ENCODE results near the gene ATXN1.
"Not testable (repeated sequence)": the region's sequence is repeated elsewhere in the genome, so short reads cannot be mapped to it uniquely, and the experiment has no call there.

ATXN1 gene

DNA sequence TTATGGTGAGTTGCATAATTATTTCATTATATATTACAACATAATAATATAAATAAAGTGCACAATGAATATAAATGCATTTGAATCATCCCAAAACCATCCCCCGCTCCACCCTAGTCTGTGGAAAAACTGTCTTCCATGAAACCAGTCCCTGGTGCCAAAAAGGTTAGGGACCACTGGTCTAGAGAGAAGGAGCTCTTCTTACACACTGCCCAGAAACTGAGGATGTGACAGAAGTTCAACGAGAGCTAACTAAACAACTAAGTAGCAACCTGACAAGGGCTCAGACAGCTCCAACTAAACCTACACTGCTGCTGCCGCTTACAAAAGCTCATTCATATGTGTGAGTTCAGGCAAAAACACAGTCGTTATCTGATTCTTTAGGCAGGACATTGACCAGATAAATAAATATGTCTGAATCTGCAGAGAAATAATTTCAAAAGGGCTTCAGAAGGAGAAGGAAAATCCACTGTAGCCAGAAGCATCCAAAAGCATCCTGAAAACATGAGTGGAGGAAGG lies 125.9 kb downstream of the ATXN1 start:
- no peak for DNase-seq

DNA sequence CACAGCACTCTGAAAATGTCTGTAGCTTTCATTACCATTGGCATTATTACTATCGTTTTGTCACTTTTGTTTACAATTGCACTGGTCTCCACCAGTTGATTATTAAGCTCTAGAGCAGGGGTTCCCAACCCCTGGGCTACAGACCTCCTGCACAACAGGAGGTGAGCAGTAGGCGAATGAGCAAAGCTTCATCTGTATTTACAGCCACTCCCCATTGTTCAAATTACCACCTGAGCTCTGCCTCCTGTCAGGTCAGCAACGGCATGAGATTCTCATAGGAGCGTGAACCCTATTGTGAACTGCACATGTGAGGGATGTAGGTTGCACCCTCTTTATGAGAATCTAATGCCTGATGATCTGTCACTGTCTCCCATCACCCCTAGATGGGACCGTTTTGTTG lies 126.4 kb downstream of the ATXN1 start:
- DNase-seq: no peak

DNA sequence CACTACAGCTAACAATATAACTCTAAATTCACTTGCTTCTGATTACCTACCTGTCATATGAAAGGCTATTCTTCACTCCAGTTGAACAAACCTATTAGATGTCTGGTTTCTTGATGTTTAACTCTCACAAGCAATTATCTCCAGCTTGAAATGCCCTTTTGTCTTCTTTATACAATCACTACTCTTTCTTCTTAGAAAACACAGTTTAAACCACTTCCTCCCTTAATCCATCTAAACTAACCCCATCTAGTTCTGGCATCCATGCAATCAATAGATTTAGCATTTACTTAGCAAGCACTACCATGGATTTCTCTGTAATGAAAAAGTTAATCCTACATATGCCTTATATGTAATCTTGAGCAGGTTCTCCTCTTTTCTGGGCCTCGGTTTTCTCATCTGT lies 127.3 kb downstream of the ATXN1 start:
- no peak for DNase-seq

DNA sequence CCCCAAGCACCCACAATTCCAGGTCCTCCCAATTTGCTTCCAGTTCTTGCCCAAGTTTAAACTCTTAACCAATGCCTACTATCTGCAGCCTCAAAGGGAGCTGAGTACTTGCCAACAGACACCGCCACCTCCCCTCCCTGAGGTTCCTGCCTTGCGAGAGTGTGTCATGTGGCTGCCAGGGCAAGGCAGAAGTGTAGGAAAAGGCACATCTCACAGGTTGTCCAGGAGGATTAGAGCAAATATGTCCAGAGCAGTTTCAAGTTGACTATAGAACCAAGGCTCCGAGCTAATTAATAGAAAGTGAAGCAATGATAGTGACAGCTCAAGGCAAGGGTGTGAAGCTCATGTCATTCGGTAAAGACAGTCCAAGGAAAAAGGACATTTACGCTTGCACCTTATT lies 127.8 kb downstream of the ATXN1 start:
- no peak for DNase-seq

DNA sequence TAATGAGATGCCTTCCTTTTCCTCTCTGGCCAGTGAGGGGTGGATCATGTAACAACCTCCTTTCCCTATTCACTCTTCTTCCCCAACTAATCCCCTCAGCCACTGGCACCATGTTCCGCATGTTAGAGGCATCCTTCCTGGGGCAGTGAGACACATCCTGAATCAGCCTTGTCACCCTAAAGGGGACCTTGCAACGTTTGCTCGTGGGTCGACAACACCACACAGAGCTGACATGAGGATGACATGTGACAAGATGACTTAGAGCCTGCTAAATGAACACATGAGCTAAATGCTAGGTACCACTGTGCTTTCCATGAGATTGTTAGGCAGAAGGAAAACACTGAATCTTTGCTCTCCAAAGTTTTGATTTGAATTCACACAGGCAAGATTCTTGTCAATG lies 129.2 kb downstream of the ATXN1 start:
- no peak for DNase-seq

DNA sequence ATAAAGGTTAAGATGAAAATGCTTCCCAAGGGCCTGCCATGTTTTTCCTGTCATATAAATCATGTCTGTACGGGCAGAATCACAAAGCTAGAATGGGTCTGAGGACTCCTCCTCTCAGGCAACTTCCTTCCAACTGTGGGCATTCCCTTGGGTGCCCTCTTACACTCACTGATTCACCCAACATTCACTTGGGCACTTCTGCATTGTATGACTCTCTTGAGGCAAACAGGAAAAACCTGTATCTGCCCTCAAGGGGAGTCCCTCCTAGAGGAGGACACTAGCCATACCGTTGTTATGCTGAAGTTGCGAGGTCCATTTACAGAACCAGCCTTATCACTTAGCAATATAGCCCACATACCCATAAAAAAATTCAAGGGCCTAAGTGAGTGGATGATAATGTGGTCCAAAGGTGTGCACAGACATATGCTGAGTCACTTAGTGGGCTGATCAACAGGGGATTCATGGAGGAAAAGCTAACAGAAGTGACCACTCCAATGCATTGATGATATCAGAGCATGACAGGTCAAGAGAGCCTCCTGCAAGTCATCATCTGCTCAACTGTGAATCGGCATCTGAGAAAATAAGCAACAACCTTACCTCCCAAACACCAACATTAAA lies 131.1 kb downstream of the ATXN1 start:
- no peak for DNase-seq

DNA sequence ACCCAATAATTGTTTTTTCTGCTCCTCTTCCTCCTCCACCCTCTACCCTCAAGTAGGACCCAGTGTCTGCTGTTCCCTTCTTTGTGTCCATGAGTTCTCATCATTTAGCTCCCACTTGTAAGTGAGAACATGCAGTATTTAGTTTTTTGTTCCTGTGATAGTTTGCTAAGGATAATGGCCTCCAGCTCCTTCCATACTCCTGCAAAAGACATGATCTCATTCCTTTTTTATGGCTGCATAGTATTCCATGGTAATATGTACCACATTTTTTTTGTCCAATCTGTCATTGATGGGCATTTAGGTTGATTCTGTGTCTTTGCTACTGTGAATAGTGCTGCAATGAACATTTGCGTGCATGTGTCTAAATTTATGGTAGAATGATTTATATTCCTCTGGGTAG lies 132.7 kb downstream of the ATXN1 start:
- not testable (repeated sequence) for DNase-seq

DNA sequence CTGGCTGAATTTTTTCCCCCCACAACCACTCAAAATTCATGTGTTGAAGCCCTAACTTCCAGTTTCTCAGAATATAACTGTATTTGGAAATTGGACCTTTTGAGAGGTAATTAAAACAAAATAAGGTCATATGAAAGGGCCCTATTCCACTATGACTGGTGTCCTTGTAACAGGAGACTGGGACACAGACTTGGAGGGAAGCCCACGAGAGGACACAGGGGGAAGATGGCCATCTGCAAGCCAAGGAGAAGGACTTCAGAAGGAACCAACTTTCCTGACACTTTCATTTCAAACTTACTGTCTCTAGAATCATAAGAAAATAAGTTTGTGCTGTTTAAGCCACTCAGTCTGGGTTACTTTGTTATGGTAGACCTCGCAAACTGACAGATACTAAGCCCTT lies 134.6 kb downstream of the ATXN1 start:
- no peak for DNase-seq

DNA sequence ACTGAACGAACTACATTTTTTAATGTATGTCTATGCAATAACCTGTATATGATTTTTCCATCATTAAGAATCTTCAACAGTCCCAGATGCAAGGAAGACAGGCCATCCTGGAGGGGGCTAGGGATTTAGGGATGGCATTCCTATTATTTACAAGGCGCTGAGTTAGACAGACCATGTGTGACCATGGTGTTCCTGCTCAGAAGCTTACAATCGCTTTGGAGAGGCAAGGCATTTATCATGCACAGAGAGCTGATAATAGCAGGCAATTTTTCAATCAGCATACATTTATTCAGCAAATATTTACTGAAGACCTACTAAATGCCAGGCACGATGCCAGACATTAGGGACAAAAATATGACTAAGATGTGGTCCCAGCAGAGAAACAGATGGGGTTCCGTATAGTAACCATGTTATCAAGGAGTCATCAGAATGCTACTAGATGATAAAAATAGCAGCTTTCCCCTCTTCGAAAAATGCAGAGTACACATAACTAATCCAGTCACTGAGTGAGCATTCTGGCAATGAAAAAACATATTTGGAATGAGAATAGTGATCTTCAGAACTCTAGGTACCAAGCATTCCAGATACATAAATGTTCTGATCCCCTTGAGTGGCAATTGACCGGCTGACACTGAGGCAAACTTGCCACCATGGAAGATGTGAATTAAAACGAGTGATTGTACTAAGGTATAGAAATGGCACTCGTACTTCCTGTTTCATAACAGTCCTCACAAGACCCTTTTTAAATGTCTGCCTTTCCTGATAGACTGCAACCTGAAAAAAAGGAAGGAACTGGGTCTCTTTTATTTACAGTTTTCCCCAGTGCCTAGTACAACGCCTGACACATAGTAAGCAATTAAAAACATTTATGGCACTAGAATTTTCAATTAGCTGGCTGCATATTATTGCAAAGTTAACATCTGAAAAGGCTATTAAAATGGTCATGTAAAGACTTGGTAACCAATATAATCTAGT lies 135.7 kb downstream of the ATXN1 start:
- DNase-seq: no peak

DNA sequence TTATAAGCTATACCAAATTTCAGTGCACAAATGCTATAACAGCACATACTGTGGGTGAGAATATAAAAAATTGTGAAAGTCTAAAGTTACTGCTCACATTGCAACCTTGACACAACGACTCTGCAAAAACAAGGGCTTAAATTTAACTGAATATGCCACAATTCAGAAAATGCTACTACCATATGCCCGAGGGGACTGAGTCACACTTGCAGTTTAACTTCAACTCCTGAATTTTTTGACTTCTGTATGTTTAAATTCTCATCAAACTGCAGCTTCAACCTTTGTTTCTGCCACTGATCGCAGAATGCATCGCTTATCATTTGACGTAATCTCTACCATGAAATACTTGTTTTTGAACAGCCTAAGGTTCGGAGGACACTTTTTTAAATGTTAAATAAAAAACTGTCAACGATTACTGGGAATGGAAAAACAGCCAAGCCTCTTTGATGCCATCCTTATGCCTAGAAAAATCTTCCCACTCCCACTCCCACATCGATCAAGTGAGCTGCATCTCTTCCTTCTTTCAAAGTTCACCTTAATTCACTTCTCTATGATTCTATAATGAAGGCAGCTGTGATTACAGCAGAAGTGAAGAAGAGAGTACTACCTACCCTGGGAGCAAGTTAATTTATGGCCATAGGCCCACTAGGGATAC lies 136.5 kb downstream of the ATXN1 start:
- no peak for DNase-seq

DNA sequence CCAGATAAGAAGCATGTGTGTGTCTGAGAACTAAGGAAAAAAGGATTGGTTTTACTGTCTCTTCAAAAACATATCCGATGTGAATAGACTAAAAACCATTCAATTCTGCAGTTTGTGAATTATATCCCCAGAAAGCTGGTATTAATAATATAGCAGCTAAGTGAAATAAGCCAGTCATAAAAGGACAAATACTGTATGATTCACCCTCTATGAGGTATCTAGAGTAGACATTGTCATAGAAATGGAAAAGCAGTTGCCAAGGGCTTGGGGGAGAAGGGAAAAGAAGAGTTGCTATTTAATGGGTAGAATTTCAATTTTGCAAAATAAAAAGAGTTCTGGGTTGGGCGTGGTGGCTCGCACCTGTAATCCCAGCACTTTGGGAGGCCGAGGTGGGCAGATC lies 137.5 kb downstream of the ATXN1 start:
- no peak for DNase-seq

DNA sequence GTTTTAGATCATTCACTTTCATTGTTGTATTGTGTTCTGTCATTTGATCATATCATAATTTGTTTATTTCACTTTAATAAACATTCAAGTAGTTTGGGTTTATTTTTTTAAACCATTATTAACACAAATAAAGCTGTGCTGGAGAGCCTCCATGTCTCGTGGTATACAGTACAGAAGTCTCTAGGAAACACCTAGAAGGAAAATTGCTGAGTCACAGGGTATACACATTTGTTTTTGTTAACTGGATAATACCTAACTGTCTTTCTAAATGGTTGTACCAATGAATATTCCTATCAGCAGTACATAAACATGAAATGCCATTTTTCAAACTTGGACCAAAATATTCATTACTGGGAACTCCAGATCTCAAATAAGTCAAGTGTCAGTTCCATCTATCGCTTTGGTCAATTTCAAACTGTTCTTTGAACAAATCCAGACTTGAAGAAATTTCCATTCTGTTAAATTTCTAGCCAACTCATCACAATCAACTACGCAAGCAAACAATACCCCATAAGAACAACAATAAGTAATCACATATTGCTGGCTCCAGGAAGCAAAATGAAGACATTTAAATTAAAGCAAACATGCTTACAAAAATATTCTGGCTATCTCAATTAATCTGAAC lies 138.1 kb downstream of the ATXN1 start:
- DNase-seq: no peak

DNA sequence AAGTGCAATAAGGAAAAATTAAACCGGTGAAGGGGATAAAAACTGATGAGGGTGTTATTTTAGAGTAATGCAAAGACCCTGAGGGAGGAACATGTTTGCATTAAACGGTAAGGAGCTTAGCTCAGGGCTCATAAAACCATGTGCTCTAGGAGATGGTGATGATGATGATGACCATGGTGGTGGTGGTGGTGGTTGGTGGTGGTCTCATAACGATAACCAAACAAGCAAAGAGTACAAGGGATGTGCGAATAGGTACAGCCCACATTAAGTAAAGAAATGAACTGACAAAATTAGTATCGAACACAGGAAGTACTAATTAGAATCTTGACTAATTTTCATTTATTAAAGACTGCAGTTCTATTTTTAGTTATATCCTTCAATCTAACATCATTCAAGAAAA lies 139.1 kb downstream of the ATXN1 start:
- no peak for DNase-seq

DNA sequence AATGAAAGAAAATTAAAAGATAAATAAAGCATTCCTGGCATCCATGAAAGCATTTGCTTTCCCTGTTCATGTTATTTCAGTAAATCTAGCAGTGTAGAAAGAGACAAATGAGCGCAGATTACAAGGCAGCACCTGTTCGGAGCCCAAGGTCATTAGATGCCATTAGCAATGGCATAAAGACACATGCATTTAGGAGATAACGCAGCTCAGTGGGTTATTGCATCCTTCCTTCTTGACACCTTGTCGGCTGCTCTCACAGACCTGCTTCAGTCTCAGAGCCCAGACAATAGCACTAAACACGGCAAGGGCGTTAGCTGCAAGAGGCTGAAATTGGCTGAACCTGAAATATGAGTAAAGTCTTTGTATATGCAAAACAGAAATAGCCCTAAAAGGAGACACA lies 140.3 kb downstream of the ATXN1 start:
- no peak for DNase-seq

DNA sequence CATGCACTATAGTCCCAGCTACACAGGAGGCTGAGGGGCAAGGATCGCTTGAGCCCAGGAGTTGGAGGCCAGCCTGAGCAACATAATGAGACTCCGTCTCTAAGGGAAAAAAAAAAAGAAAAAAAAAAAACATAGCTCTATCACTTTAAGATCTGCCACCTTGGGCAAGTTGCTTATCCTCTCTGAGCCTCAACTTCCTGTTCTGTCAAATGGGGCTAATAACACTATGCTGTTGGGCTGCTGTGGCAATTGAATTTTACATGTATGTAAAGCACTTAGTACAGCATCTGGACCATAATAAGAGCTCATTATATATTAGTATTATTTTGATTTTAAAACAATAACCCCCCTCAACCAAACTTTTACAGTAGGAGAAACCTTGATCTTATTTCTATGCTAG lies 141.5 kb downstream of the ATXN1 start:
- no peak for DNase-seq

DNA sequence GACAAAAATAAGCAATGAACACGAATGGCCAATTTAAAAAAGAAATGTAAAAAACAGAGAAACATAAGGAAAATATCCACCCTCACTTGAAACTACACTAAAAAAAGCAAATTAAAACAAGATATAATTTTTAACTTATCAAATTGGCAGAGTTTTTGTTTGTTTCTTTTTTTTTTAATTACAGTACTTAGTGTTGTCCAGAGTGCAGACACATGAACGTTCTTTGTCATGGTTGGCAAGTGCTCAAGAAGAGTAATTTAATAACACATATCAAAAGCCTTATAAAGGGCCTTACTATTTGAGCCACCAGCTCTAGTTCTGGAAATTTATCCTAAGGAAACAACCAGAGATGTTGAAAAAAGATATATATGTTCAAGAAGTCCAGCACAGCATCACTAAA lies 142.3 kb downstream of the ATXN1 start:
- no peak for DNase-seq

DNA sequence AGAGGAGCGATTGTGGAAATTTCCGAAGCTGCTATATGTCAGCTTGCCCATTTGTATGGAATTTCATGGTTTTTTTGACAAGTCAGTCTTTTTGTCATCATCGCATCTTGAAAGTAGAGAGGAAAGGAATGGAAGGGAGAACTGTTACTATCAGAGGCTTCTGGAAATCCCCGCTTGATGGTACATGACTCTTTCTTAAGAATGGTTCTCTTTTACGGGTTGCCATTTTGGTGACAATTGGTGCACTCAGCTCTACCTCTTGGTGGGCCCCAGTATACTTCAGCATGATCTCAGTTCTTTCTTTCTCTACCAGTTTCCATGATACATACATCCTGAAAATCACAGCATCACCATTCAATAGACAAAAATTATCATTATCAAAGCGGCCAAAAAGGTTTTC lies 146.0 kb downstream of the ATXN1 start:
- DNase-seq: not testable (repeated sequence)

DNA sequence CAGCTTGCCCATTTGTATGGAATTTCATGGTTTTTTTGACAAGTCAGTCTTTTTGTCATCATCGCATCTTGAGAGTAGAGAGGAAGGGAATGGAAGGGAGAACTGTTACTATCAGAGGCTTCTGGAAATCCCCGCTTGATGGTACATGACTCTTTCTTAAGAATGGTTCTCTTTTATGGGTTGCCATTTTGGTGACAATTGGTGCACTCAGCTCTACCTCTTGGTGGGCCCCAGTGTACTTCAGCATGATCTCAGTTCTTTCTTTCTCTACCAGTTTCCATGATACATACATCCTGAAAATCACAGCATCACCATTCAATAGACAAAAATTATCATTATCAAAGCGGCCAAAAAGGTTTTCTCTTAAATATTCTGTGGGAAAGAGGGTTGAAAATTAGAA lies 147.1 kb downstream of the ATXN1 start:
- DNase-seq: not testable (repeated sequence)

DNA sequence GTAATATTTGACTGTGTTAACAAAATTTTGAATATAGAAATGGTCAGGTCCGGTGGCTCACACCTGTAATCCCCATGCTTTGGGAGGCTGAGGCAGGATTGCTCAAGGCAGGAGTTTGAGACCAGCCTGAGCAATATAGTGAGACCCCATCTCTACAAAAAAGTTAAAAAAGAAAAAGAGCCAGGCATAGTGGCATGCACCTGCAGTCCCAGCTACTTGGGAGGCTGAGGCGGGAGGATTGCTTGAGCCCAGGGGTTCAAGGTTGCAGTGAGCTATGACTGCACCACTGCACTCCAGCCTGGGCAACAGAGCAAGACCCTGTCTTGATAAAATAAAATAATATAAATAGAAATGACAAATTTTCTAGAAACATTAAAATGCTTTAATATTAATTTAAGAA lies 147.8 kb downstream of the ATXN1 start:
- DNase-seq: not testable (repeated sequence)

DNA sequence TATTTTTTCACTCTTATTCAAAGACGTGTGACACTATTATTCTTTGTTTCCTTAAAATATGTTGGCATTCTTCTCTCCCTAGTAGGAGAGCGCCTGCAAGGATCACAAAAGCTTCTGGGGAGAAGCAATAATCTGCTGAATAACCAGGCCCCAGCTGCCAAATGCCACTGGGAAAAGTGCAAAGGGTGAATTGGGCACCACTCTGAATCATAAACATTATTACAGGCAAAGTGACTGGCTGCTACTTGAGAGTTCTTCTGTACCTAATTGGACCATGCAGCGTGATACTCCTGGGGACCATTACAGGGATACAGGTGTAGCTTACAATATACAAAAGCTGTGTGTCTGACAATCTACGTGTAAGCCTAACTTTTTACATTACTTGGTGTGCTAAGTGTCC lies 152.8 kb downstream of the ATXN1 start:
- no peak for DNase-seq

DNA sequence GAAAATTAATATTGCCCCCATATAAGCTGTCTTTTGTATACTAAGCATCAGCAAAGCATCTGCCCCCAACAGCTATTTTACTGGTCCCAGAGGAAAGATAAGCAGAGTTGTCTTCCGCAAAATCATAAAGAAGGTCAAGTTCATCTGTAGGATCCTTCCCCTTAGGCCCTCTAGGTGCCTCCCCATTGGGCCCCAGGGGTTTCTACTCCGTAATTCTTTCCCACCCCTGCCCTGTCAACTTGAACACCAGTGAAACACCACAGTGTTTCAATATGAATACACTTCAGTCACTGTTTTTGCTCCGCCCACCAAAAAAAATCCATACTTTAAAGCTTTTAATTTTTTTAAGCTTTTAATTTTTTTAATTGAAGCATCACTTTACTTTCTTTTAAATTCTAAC lies 159.2 kb downstream of the ATXN1 start:
- DNase-seq: no peak

DNA sequence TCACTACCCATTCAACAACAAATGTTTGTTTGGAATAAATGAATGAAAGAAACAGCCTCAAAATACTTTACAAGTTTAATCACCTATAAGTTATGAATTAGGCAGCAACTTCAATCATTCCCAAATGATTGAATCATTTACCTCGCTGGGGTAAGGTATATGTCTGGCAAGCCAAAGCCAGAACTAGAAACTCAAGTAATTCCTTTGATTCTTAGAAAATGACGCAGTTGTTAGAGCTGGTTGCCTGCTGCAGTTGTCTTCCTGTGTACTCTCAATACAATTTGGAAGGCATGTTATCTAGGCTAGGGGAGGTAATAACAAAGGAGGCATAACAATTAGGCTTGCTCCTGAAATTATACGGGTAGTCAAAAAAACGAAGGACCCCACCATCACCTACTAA lies 160.6 kb downstream of the ATXN1 start:
- DNase-seq: no peak

DNA sequence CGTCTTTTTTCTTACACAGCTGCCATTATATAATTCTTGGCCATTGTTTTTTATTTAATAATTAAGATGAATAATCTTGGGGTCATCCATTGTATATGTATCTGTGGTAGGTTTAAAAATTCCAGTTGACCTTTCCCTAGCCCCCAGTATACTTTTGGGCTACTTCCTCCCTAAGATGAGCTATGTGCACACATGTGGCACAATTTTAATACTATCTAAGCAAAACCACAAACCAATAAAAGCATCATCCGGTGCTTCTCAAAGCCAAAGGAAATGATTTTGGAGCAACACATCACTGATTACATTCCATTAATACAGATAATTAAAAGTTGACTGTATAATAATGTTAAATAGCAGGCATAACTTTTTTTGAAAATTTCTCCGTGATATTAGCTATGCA lies 161.2 kb downstream of the ATXN1 start:
- DNase-seq: no peak
